ENCODE data around the gene AUTS2.

Gene AUTS2

DNA sequence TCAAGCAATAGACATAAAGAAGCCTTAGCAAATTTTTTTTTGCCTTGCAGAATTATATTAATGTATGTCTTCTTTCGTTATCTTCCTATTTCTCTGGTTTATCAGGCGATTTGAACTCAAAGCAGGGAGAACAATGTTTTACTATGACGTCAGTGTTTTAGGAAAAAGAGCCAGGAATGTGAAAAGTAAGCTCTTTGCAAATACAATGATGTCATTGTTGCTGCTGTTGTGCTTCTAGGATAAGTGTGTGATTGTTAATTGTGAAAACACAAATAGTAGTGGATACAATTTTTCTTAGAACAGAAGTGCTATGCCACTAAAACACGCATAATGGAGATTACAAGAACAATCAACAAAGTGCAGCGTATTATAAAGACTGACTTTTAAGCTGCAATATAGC, 9.5 kb upstream of the AUTS2 start:
- peaks cover 14% of the 10 kb centered on the region for H3K4me1 Mint-ChIP-seq
- DNase-seq, result no peak
- H3K27me3 Mint-ChIP-seq (ENCODE audit: low read depth, poor library complexity), result peaks cover 33% of the 10 kb centered on the region
- no peak overlapping the region for H3K4me3 Mint-ChIP-seq
- no peaks in the 10 kb centered on the region for H3K9me3 Mint-ChIP-seq
- no peak overlapping the region for H3K27ac Mint-ChIP-seq
- H3K36me3 Mint-ChIP-seq (ENCODE audit: low read depth), result no peaks in the 10 kb centered on the region
- TF ChIP-seq CTCF (IDR thresholded peaks at IDR 0.05), result no peak

DNA sequence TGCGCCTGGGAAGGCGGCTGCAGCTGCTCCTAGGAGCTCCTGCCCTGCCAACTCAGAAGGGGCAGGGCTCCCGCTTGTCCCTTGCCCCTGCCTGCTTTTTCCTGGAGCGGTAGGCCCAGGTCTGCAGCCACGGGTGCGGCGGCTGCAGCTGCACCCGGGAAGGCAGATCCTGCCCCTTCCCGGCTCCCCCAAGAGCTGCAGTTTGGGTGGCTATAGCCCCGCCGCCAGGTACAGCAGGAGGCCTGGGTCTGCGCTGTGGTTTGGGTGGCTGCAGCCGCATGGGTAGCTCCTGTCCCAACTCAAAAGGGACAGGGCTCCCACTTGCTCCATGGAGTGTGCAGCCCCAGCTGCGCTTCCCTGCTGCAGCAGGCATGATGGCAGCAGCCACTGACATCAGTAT, 6.5 kb upstream of the AUTS2 start:
- no peak for TF ChIP-seq CTCF (IDR thresholded peaks at IDR 0.05)
- no peak overlapping the region for H3K27ac Mint-ChIP-seq
- H3K36me3 Mint-ChIP-seq (ENCODE audit: low read depth), result no peaks in the 10 kb centered on the region
- H3K27me3 Mint-ChIP-seq (ENCODE audit: low read depth, poor library complexity), result peaks cover 64% of the 10 kb centered on the region
- H3K4me3 Mint-ChIP-seq, result no peak overlapping the region
- DNase-seq, result no peak
- H3K4me1 Mint-ChIP-seq, result peaks cover 8% of the 10 kb centered on the region
- no peaks in the 10 kb centered on the region for H3K9me3 Mint-ChIP-seq

- no peak overlapping the region for H3K4me3 Mint-ChIP-seq
- peaks cover 65% of the 10 kb centered on the region for H3K27me3 Mint-ChIP-seq (ENCODE audit: low read depth, poor library complexity)
Measured at GRCh38 chr7:69593511-69593910, 4.8 kb upstream of the AUTS2 start.

DNA sequence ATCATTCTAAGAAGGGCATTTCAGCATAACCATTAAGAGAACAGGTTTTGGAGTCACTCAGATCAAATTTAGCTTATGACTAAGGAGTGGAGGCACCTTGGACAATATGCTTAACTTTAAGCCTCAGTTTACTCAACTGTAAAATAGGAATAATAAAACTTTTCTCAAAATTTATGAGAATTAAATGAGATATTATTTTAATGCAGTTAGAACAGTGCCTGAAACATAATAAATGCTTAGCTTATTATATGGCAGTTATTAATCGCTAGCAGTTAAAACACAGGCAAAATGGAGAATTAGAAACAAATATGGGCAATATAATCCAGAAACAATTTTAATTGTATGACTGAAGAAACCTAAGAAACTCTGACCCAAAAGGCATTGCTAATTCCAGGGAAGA, 2.9 kb upstream of the AUTS2 start:
- peaks cover 61% of the 10 kb centered on the region for H3K27me3 Mint-ChIP-seq (ENCODE audit: low read depth, poor library complexity)
- no peak overlapping the region for H3K27ac Mint-ChIP-seq
- no peaks in the 10 kb centered on the region for H3K9me3 Mint-ChIP-seq
- H3K4me3 Mint-ChIP-seq, result no peak overlapping the region
- no peak for TF ChIP-seq CTCF (IDR thresholded peaks at IDR 0.05)
- no peak for DNase-seq
- H3K36me3 Mint-ChIP-seq (ENCODE audit: low read depth), result no peaks in the 10 kb centered on the region
- H3K4me1 Mint-ChIP-seq, result peaks cover 12% of the 10 kb centered on the region

More at GRCh38 chr7:69593511-69593910, 4.8 kb upstream of the AUTS2 start:
- H3K9me3 Mint-ChIP-seq, result no peaks in the 10 kb centered on the region
- DNase-seq, result no peak
- H3K27ac Mint-ChIP-seq, result no peak overlapping the region
- TF ChIP-seq CTCF (IDR thresholded peaks at IDR 0.05), result no peak
- no peaks in the 10 kb centered on the region for H3K36me3 Mint-ChIP-seq (ENCODE audit: low read depth)
- H3K4me1 Mint-ChIP-seq, result peaks cover 12% of the 10 kb centered on the region

DNA sequence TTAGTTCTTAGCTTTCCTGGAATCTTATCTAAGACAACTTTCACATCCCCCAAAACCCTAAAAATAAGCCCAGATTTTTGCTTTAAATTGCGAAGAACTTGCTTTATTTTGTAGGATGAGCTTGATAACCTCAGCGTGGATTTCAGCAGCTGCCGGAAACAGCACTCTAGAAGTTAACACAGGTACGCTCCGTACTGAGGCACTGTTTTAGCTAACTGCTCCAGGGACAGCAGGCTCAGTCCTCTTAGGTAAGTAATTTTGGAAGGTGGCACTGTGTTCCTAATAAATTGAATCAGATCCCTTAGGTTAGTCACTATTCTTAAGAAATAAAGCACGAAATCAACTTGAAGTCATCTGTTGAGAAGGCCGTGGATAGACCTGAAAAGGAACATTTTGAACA, 2.2 kb upstream of the AUTS2 start:
- no peaks in the 10 kb centered on the region for H3K9me3 Mint-ChIP-seq

More for the DNA sequence above, 2.2 kb upstream of the AUTS2 start:
- Mint-ChIP-seq H3K4me1 (peaks cover 12% of the 10 kb centered on the region), H3K27me3 (ENCODE audit: low read depth, poor library complexity) (peaks cover 59% of the 10 kb centered on the region), H3K27ac (no peak overlapping the region), H3K4me3 (peak overlapping the region; percentile 85), H3K36me3 (ENCODE audit: low read depth) (no peaks in the 10 kb centered on the region)
- DNase-seq, result no peak
- TF ChIP-seq CTCF (IDR thresholded peaks at IDR 0.05), result no peak
